IMR-90 (cell line): Measurements from ENCODE around the gene TRIM33. TPM values are rescaled to one million over a fixed set of nuclear protein-coding genes. Genes with fewer than 3 reads are reported as not detected.

Source experiments
- ATAC-seq: fragments of 200-7000 bp; cut with Tn5 transposase; 2 replicates; pipeline ENCODE4 v1.9.1; 2020; ENCODE audit warnings: low read depth, mild to moderate bottlenecking, moderate library complexity
- BruUV-seq: library from RNA; stranded (reverse); fragments of 400-500 nt; replicated peaks from 2 replicates; lab custom pipeline; 2021; lab: Mats Ljungman, UMichigan
- CTCF ChIA-PET: fragments of 300-600 bp; formaldehyde crosslinking; extraction: SDS; loops from one replicate; lab custom pipeline; 2021; ENCODE audit warnings: antibody characterized with exemption; lab: Yijun Ruan, JAX
- POLR2A ChIA-PET: fragments of 300-600 bp; sonication (Branson Sonifier 250); formaldehyde crosslinking; loops from one replicate; lab custom pipeline; 2022; ENCODE audit warnings: antibody characterized with exemption; ENCODE audit not compliant: unreplicated experiment; lab: Charles Lee
- DNase-seq: peaks from one replicate; pipeline ENCODE4 v3.0.0; 2013
- H2AFZ ChIP-seq: replicated peaks from 2 replicates; pipeline ENCODE3; 2013; ENCODE audit warnings: low read length, mild to moderate bottlenecking; ENCODE audit not compliant: poor library complexity
- H2AK5ac ChIP-seq: 2 replicates; pipeline ENCODE4 v1.6.1; 2013; ENCODE audit warnings: low read depth, low read length, inconsistent platforms
- H2AK9ac ChIP-seq: replicated peaks from 2 replicates; pipeline ENCODE3; 2013; ENCODE audit warnings: mild to moderate bottlenecking, low read depth, low read length, moderate library complexity; ENCODE audit not compliant: poor library complexity
- H2BK120ac ChIP-seq: 2 replicates; pipeline ENCODE4 v1.6.1; 2013; ENCODE audit warnings: low read depth, low read length, inconsistent platforms
- H2BK15ac ChIP-seq: 3 replicates; pipeline ENCODE4 v1.6.1; 2013; ENCODE audit warnings: low read depth, low read length, inconsistent platforms
- H2BK20ac ChIP-seq: 2 replicates; pipeline ENCODE4 v1.6.1; 2013; ENCODE audit warnings: low read depth, mild to moderate bottlenecking, inconsistent platforms, low read length, moderate library complexity
- H2BK5ac ChIP-seq: 2 replicates; pipeline ENCODE4 v1.6.1; 2013; ENCODE audit warnings: mild to moderate bottlenecking, low read depth, low read length, inconsistent platforms; ENCODE audit not compliant: poor library complexity, severe bottlenecking
- H3K14ac ChIP-seq: replicated peaks from 2 replicates; pipeline ENCODE4 v1.6.1; 2013; ENCODE audit warnings: low read depth, low read length, inconsistent platforms
- H3K18ac ChIP-seq: 2 replicates; pipeline ENCODE4 v1.6.1; 2013; ENCODE audit warnings: low read depth, low read length, control low read depth
- H3K23ac ChIP-seq: 2 replicates; pipeline ENCODE4 v1.6.1; 2013; ENCODE audit warnings: low read depth, low read length, inconsistent platforms
- H3K27ac ChIP-seq: 2 replicates; pipeline ENCODE4 v1.5.1; 2013; ENCODE audit warnings: mild to moderate bottlenecking, control low read depth, low read length; ENCODE audit not compliant: insufficient read depth
- H3K27me3 ChIP-seq: 2 replicates; pipeline ENCODE4 v1.6.1; 2013; ENCODE audit warnings: low read length; ENCODE audit not compliant: control insufficient read depth, insufficient read depth
- H3K36me3 ChIP-seq: 2 replicates; pipeline ENCODE4 v1.6.1; 2013; ENCODE audit warnings: low read length, mixed read lengths; ENCODE audit not compliant: control insufficient read depth, insufficient read depth
- H3K4ac ChIP-seq: 2 replicates; pipeline ENCODE4 v1.6.1; 2013; ENCODE audit warnings: low read depth, low read length, inconsistent platforms
- H3K4me1 ChIP-seq: 2 replicates; pipeline ENCODE4 v1.6.1; 2013; ENCODE audit warnings: low read length, mixed read lengths; ENCODE audit not compliant: control insufficient read depth, insufficient read depth
- H3K4me2 ChIP-seq: 2 replicates; pipeline ENCODE4 v1.6.1; 2013; ENCODE audit warnings: low read depth, mild to moderate bottlenecking, control low read depth, low read length, moderate library complexity
- H3K4me3 ChIP-seq: 2 replicates; pipeline ENCODE4 v1.5.1; 2013; ENCODE audit warnings: low read depth, mild to moderate bottlenecking, control low read depth, low read length, moderate library complexity; ENCODE audit not compliant: insufficient read depth
- H3K56ac ChIP-seq: 2 replicates; pipeline ENCODE4 v1.6.1; 2013; ENCODE audit warnings: low read length, inconsistent platforms; ENCODE audit not compliant: insufficient read depth; ENCODE audit errors: extremely low read depth
- H3K79me1 ChIP-seq, 2 experiments: 2 replicates each; pipeline ENCODE4 v1.6.1; 2013; ENCODE audit warnings: low read length in 2 of 2, inconsistent platforms in 1 of 2, low read depth in 1 of 2
- H3K9ac ChIP-seq: 2 replicates; pipeline ENCODE4 v1.6.1; 2013; ENCODE audit warnings: low read depth, low read length, control low read depth
- H3K9me1 ChIP-seq: 2 replicates; pipeline ENCODE4 v1.6.1; 2013; ENCODE audit warnings: low read length, inconsistent platforms; ENCODE audit not compliant: insufficient read depth
- H3K9me3 ChIP-seq: 2 replicates; pipeline ENCODE4 v1.6.1; 2013; ENCODE audit warnings: low read length; ENCODE audit not compliant: control insufficient read depth, insufficient read depth
- H4K20me1 ChIP-seq: 2 replicates; pipeline ENCODE4 v1.6.1; 2013; ENCODE audit warnings: low read length, inconsistent platforms; ENCODE audit not compliant: insufficient read depth
- H4K5ac ChIP-seq: 2 replicates; pipeline ENCODE4 v1.6.1; 2013; ENCODE audit warnings: mild to moderate bottlenecking, low read depth, low read length, control low read depth
- H4K8ac ChIP-seq, 2 experiments: 2 replicates each; pipeline ENCODE4 v1.6.1; 2013; ENCODE audit warnings: low read depth in 2 of 2, low read length in 2 of 2, control low read depth in 1 of 2, inconsistent platforms in 1 of 2
- H4K91ac ChIP-seq: 2 replicates; pipeline ENCODE4 v1.6.1; 2013; ENCODE audit warnings: low read depth, low read length, inconsistent platforms; ENCODE audit not compliant: insufficient read depth
- BHLHE40 ChIP-seq: fragments of 150-350 bp; IDR thresholded peaks from 2 replicates; pipeline ENCODE4 v1.6.1; 2016; ENCODE audit warnings: mild to moderate bottlenecking, low read depth, low read length
- CEBPB ChIP-seq: IDR thresholded peaks from 2 replicates; pipeline ENCODE4 v1.6.1; 2012; ENCODE audit warnings: low read depth, low read length, improper control_type of control experiment
- CHD1 ChIP-seq: IDR thresholded peaks from 2 replicates; pipeline ENCODE4 v1.6.1; 2012; ENCODE audit warnings: low read depth, low read length, improper control_type of control experiment
- CTCF ChIP-seq: conservative IDR thresholded peaks from 2 replicates; pipeline ENCODE4 v1.5.1; 2012; ENCODE audit warnings: mild to moderate bottlenecking, low read depth, low read length, improper control_type of control experiment
- ELK1 ChIP-seq: fragments of 150-350 bp; IDR thresholded peaks from 2 replicates; pipeline ENCODE4 v1.6.1; 2016; ENCODE audit warnings: low read depth, mild to moderate bottlenecking, low read length, moderate library complexity, borderline replicate concordance
- FOS ChIP-seq: fragments of 150-350 bp; IDR thresholded peaks from 2 replicates; pipeline ENCODE4 v1.6.1; 2016; ENCODE audit warnings: low read depth, low read length
- MAFK ChIP-seq: IDR thresholded peaks from 2 replicates; pipeline ENCODE4 v1.6.1; 2012; ENCODE audit warnings: low read depth, low read length, improper control_type of control experiment
- MAZ ChIP-seq: IDR thresholded peaks from 2 replicates; pipeline ENCODE4 v1.6.1; 2012; ENCODE audit warnings: low read depth, mild to moderate bottlenecking, low read length, improper control_type of control experiment, moderate library complexity, borderline replicate concordance
- MXI1 ChIP-seq: IDR thresholded peaks from 2 replicates; pipeline ENCODE4 v1.6.1; 2012; ENCODE audit warnings: low read depth, mild to moderate bottlenecking, low read length, moderate library complexity, borderline replicate concordance
- NFE2L2 ChIP-seq: fragments of 150-350 bp; IDR thresholded peaks from 2 replicates; pipeline ENCODE4 v1.6.1; 2016; ENCODE audit warnings: low read depth, mild to moderate bottlenecking, low read length
- POLR2A ChIP-seq: IDR thresholded peaks from 2 replicates; pipeline ENCODE4 v1.6.1; 2012; ENCODE audit warnings: mild to moderate bottlenecking, low read depth, low read length
- RAD21 ChIP-seq: IDR thresholded peaks from 2 replicates; pipeline ENCODE4 v1.6.1; 2012; ENCODE audit warnings: low read length, improper control_type of control experiment
- RCOR1 ChIP-seq: IDR thresholded peaks from 2 replicates; pipeline ENCODE4 v1.6.1; 2012; ENCODE audit warnings: mild to moderate bottlenecking, low read length, improper control_type of control experiment; ENCODE audit not compliant: insufficient replicate concordance
- RFX5 ChIP-seq: IDR thresholded peaks from 2 replicates; pipeline ENCODE4 v1.8.0; 2012; ENCODE audit warnings: low read depth, mild to moderate bottlenecking, low read length, moderate library complexity
- SMC3 ChIP-seq: fragments of 150-350 bp; IDR thresholded peaks from 2 replicates; pipeline ENCODE4 v1.6.1; 2016; ENCODE audit warnings: low read depth, mild to moderate bottlenecking, antibody characterized with exemption, low read length, moderate library complexity
- USF2 ChIP-seq: fragments of 150-350 bp; IDR thresholded peaks from 2 replicates; pipeline ENCODE4 v1.6.1; 2017; ENCODE audit warnings: mild to moderate bottlenecking, antibody characterized with exemption, low read length, low read depth
- WGBS, 2 experiments: methylation state at CpG; one replicate each; pipeline versions ENCODE4 v1.1.5 to v1.1.7; 2013; ENCODE audit warnings: missing lambda C conversion rate in 2 of 2; ENCODE audit not compliant: insufficient read length in 1 of 2; ENCODE audit errors: extremely low coverage in 2 of 2; 5-methylcytosine and 5-hydroxymethylcytosine counted together
- dilution Hi-C: fragments of 300-500 bp; cut with HindIII; formaldehyde crosslinking; loops from one replicate; pipeline ENCODE4 v1.14.3; 2018; ENCODE audit warnings: low sequenced_read_pairs; ENCODE audit not compliant: unreplicated experiment
- in situ Hi-C: fragments of 300-500 bp; cut with MboI; formaldehyde crosslinking; loops from 3 replicates; pipeline ENCODE4 v1.14.3; 2019; ENCODE audit warnings: low sequenced_read_pairs, inconsistent platforms, mixed read lengths
- intact Hi-C: fragments of 100-400 bp; cut with micrococcal nuclease; formaldehyde crosslinking; loops from 2 replicates; pipeline ENCODE4 v1.10.0; 2022
- polyA plus RNA-seq, 3 experiments: library from polyadenylated mRNA; depleted of rRNA; stranded (reverse); fragments of >200 nt; gene quantifications; 2 replicates each; pipeline ENCODE4 v1.2.3, GENCODE V29; 2012; ENCODE audit warnings: low replicate concordance in 1 of 3
- total RNA-seq: library from RNA; depleted of rRNA; stranded (reverse); fragments of >200 nt; gene quantifications from 2 replicates; pipeline ENCODE4 v1.2.3, GENCODE V29; 2012

The TRIM33 gene
- total and polyA plus RNA-seq, 2 of the 4 experiments (the other 2 are of a cell fraction) = 9.5 to 40.1 TPM

GRCh38 chr1:114473796-114474195, 37.2 kb downstream of the TRIM33 start:
- dilution Hi-C loops (no loop called here), in situ Hi-C loops (no loop called here), intact Hi-C loops (no loop called here)
- Histone ChIP-seq H4K5ac (no peak overlapping the region), H2AFZ (no peak overlapping the region), H3K9me1 (peaks cover 3% of the 10 kb centered on the region; the same call in 1 of the 2 replicates), H3K9me3 (no peaks in the 10 kb centered on the region), H4K91ac (no peak overlapping the region), H4K8ac (no peak overlapping the region), H2BK20ac (no peak overlapping the region), H3K9ac (no peak overlapping the region), H2BK120ac (no peak overlapping the region), H3K14ac (no peak overlapping the region), H3K27me3 (no peaks in the 10 kb centered on the region), H3K23ac (no peak overlapping the region), H3K4me3 (no peak overlapping the region), H3K4ac (no peak overlapping the region), H3K56ac (no peak overlapping the region), H3K36me3 (peaks cover 2% of the 10 kb centered on the region; the same call in 1 of the 2 replicates), H2AK9ac (no peak overlapping the region), H2BK5ac (no peak overlapping the region), H3K27ac (no peak overlapping the region), H4K20me1 (peaks cover 40% of the 10 kb centered on the region), H2AK5ac (no peak overlapping the region), H3K18ac (no peak overlapping the region), H3K79me1 (peaks cover 35 to 50% of the 10 kb centered on the region in 2 experiments), H2BK15ac (no peak overlapping the region), H3K4me1 (no peaks in the 10 kb centered on the region), H3K4me2 (no peak overlapping the region)
- WGBS, 2 experiments = no CpG with 5 or more reads among the region's 6 CpGs
- BruUV-seq = no TSS peak
- ChIA-PET POLR2A (no interaction called here), CTCF (no interaction called here)
- ATAC-seq = no peak
- no peak for TF ChIP-seq USF2
- no peak for TF ChIP-seq RAD21
- TF ChIP-seq CHD1 = no peak
- no peak for TF ChIP-seq NFE2L2
- no peak for TF ChIP-seq FOS
- no peak for TF ChIP-seq CEBPB
- TF ChIP-seq RCOR1 = no peak
- no peak for TF ChIP-seq RFX5
- TF ChIP-seq MAFK = no peak
- no peak for TF ChIP-seq BHLHE40
- TF ChIP-seq MAZ = no peak
- TF ChIP-seq MXI1 = no peak
- no peak for TF ChIP-seq POLR2A
- no peak for TF ChIP-seq CTCF
- no peak for TF ChIP-seq ELK1
- no peak for TF ChIP-seq SMC3
- DNase-seq = no peak
